GM19023 (cell line): ENCODE results near the gene ZNF69.

Experiments
- ATAC-seq: cut with Tn5 transposase; IDR thresholded peaks from one replicate; pipeline ENCODE4 v1.9.1; 2021; ENCODE audit warnings: mild to moderate bottlenecking, moderate library complexity; ENCODE audit not compliant: unreplicated experiment

ZNF69 gene

DNA sequence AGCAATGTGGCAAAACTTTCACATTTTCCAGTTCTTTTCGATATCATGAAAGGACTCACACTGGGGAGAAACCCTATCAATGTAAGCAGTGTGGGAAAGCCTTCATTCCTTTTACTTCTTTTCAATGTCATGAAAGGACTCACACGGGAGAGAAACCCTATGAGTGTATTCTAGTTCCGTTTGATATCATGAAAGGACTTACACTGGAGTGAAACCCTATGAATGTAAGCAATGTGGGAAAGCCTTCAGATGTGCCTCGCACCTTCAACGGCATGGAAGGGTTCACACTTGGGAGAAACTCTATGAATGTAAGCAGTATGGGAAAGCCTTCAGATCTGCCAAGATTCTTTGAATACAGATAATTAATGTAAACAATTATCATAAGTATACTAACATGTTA lies 62.7 kb downstream of the ZNF69 start:
- ATAC-seq: no peak
